HFFc6 (cell line): Measurements from ENCODE around the gene CEP68. TPM values are rescaled to one million over a fixed set of nuclear protein-coding genes. Genes with fewer than 3 reads are reported as not detected.

Experiments used
- DNase-seq: peaks from one replicate; pipeline ENCODE4 v3.0.0-alpha.2; 2018
- H3K27ac Mint-ChIP-seq: 2 replicates; pipeline ENCODE4 v1.8.0; 2020; ENCODE audit warnings: mild to moderate bottlenecking, mixed read lengths
- H3K27me3 Mint-ChIP-seq: 2 replicates; pipeline ENCODE4 v1.8.0; 2021; ENCODE audit warnings: mild to moderate bottlenecking, moderate library complexity, mixed read lengths; ENCODE audit not compliant: insufficient read depth
- H3K36me3 Mint-ChIP-seq: 2 replicates; pipeline ENCODE4 v1.8.0; 2021; ENCODE audit warnings: low read depth, mixed read lengths
- H3K4me1 Mint-ChIP-seq: 2 replicates; pipeline ENCODE4 v1.8.0; 2020; ENCODE audit warnings: low read depth, mixed read lengths
- H3K4me3 Mint-ChIP-seq: 2 replicates; pipeline ENCODE4 v1.8.0; 2020; ENCODE audit warnings: mild to moderate bottlenecking, moderate library complexity, mixed read lengths
- H3K9me3 Mint-ChIP-seq: 2 replicates; pipeline ENCODE4 v1.8.0; 2020; ENCODE audit warnings: mild to moderate bottlenecking, mixed read lengths
- total RNA-seq, 6 experiments: library from RNA; stranded (reverse); fragmentation: NEBNext Ultra II Directional; extraction: Animal tissue kit (Norgen Biotek cat#: 25700); gene quantifications; 2 replicates in 1 of 6; 3 replicates in 5 of 6; pipeline ENCODE4 v1.2.3, GENCODE V29; 2021
- TF ChIP-seq, protein P1 (sequence below): fragments of 200-600 bp; sonication (generic); IDR thresholded peaks from 2 replicates; pipeline ENCODE4 v1.5.0; 2021; ENCODE audit warnings: antibody characterized with exemption, mild to moderate bottlenecking

The CEP68 gene
- total RNA-seq, 6 experiments from 2014 or later = 5.7 to 9.7 (median 7.1) TPM

DNA sequence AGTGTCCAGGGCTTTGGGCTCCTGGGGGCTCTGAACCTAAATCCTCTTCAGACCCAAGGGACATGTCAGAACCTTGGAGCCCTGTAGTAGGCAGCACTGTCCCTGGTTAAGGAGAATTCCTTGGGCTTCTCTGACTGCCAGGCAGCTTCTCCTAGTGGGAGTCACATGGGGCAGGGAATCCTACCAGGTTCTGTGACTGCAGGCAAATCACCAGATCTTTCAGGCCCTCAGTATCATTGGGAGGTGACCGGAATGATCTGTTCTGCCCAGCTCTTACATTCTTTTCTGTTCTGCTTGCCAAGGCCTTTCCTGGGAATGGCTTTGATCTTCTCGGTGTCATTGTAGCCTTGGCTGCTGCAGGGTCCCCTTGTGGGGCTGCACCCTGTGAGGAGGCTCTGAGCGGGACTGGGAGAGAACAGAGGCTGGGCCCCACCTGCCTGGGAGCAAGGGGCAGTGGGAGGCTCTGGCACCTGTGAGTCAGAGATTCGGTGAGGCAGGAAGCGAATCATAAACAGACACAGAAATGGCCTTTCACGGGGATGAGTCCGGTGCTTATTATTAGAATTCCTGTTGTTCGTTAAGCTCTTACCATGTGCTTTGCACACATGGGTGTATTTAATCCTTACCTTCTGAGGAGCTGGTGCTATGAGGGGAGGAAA lies 14.1 kb downstream of the CEP68 start:
- H3K36me3 Mint-ChIP-seq = peaks cover 15% of the 10 kb centered on the region
- TF ChIP-seq, protein P1, sequence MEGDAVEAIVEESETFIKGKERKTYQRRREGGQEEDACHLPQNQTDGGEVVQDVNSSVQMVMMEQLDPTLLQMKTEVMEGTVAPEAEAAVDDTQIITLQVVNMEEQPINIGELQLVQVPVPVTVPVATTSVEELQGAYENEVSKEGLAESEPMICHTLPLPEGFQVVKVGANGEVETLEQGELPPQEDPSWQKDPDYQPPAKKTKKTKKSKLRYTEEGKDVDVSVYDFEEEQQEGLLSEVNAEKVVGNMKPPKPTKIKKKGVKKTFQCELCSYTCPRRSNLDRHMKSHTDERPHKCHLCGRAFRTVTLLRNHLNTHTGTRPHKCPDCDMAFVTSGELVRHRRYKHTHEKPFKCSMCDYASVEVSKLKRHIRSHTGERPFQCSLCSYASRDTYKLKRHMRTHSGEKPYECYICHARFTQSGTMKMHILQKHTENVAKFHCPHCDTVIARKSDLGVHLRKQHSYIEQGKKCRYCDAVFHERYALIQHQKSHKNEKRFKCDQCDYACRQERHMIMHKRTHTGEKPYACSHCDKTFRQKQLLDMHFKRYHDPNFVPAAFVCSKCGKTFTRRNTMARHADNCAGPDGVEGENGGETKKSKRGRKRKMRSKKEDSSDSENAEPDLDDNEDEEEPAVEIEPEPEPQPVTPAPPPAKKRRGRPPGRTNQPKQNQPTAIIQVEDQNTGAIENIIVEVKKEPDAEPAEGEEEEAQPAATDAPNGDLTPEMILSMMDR = peak; percentile 56
- peak overlapping the region; percentile 29; the same call in 1 of the 2 replicates for H3K4me3 Mint-ChIP-seq
- no peaks in the 10 kb centered on the region for H3K9me3 Mint-ChIP-seq
- peaks cover 48% of the 10 kb centered on the region for H3K4me1 Mint-ChIP-seq
- peak overlapping the region; percentile 84 for H3K27ac Mint-ChIP-seq
- peak; percentile 66 for DNase-seq
- H3K27me3 Mint-ChIP-seq = peaks cover 2% of the 10 kb centered on the region

DNA sequence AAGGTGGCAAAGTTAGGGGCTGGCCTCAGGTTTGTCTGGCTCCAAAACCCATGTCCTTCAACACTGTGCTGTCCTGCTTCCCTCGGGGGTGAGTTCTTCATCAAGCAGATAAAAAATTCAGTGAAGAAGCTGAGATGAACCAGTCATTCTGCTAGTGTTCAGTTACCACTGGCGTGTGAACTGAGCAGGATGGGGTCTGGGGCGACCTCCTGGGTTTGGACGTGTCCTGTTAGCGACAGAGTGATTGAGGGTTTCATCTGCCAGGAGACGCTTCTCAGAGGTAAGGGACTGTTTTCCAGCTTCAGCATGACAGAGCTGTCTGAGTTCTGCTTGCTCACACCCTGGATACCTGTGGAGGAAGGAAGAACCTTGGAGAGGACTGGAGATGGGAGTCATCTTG lies 14.6 kb downstream of the CEP68 start:
- Mint-ChIP-seq H3K4me3 (peak overlapping the region; percentile 29; the same call in 1 of the 2 replicates), H3K27me3 (peaks cover 2% of the 10 kb centered on the region), H3K36me3 (peaks cover 15% of the 10 kb centered on the region), H3K4me1 (peaks cover 48% of the 10 kb centered on the region), H3K27ac (peak overlapping the region; percentile 84), H3K9me3 (no peaks in the 10 kb centered on the region)
- TF ChIP-seq, protein P1 = no peak
- DNase-seq = no peak

DNA sequence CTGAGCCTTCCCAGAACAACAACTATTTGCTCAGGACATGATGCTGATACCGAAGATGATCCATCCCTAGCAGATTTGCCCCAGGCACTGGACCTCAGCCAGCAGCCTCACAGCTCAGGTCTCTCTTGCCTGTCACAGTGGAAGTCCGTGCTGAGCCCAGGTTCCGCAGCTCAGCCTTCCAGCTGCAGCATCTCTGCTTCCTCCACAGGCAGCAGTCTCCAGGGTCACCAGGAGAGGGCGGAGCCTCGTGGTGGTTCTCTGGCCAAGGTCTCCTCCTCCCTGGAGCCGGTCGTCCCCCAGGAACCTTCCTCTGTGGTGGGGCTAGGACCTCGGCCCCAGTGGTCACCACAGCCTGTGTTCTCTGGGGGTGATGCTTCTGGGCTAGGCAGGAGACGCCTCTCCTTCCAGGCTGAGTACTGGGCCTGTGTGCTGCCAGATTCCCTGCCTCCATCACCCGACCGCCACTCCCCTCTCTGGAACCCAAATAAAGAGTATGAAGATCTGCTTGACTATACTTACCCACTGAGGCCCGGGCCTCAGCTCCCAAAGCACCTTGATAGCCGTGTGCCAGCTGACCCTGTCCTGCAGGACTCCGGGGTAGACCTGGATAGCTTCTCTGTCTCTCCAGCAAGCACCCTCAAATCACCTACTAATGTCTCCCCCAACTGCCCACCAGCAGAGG lies 15.4 kb downstream of the CEP68 start:
- TF ChIP-seq, protein P1 = peak; percentile 58
- peak; percentile 41 for DNase-seq
- Mint-ChIP-seq H3K27me3 (peaks cover 10% of the 10 kb centered on the region), H3K4me1 (peaks cover 53% of the 10 kb centered on the region), H3K4me3 (no peak overlapping the region; the same call in 1 of the 2 replicates), H3K36me3 (peaks cover 15% of the 10 kb centered on the region), H3K9me3 (no peaks in the 10 kb centered on the region), H3K27ac (peak overlapping the region; percentile 84)

DNA sequence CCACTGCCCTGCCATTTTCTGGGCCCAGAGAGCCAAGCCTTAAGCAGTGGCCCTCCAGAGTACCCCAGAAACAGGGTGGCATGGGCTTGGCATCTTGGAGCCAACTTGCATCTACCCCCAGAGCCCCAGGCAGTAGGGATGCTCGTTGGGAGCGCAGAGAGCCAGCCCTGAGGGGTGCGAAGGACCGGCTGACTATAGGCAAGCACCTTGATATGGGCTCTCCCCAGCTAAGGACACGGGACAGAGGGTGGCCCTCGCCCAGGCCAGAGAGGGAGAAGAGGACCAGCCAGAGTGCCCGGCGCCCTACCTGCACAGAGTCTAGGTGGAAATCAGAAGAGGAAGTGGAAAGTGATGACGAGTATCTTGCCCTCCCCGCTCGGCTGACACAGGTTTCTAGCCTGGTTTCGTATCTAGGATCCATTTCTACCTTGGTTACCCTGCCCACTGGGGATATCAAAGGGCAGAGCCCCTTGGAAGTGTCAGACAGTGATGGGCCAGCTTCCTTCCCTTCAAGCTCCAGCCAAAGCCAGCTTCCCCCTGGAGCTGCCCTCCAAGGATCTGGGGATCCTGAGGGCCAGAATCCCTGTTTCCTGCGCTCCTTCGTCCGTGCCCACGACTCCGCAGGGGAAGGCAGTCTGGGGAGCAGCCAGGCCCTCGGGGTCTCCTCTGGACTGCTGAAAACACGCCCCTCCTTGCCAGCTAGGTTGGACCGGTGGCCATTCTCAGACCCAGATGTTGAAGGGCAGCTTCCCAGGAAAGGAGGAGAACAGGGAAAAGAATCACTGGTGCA lies 16.2 kb downstream of the CEP68 start:
- Mint-ChIP-seq H3K27ac (peak overlapping the region; percentile 21; the same call in 1 of the 2 replicates), H3K9me3 (no peaks in the 10 kb centered on the region), H3K4me1 (peaks cover 59% of the 10 kb centered on the region), H3K36me3 (peaks cover 20% of the 10 kb centered on the region), H3K27me3 (peaks cover 10% of the 10 kb centered on the region), H3K4me3 (no peak overlapping the region)
- TF ChIP-seq, protein P1 = no peak
- no peak for DNase-seq

DNA sequence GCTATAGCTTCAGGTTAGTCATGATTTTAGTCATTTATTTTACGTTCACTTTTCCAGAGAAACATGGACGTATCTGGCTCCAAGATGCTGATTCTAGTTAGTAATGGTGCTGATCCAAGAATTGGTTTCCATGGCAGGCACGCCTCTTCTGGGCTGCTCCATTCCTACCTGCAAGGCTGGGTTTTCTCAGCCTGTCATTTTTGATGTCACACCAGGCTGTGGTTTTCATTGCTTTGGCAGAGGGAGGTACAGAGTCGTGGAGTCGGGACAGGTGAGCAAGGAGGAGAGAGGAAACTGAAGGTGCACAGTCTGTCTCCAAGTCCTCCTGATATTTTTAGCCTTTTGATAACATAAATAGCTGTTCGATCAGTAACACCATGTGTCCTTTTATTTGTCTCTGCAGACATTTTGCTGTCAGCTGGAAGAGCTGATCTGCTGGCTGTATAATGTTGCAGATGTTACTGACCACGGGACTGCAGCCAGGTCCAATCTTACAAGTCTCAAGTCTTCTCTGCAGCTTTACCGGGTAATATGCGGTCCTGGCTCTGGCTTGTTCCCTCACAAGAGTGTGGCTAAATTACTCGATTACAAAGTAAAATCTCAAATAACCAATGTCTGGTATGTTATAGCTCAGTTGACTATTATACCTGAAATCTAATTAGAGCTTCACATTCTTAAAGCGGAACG lies 17.8 kb downstream of the CEP68 start:
- DNase-seq = no peak
- TF ChIP-seq, protein P1 = no peak
- Mint-ChIP-seq H3K27ac (peak overlapping the region; percentile 42; the same call in 1 of the 2 replicates), H3K9me3 (no peaks in the 10 kb centered on the region), H3K4me1 (peaks cover 63% of the 10 kb centered on the region), H3K36me3 (peaks cover 28% of the 10 kb centered on the region), H3K4me3 (no peak overlapping the region; the same call in 1 of the 2 replicates), H3K27me3 (peaks cover 14% of the 10 kb centered on the region)
